ENCODE measurements around the gene HOXD9.

HOXD9 gene

DNA sequence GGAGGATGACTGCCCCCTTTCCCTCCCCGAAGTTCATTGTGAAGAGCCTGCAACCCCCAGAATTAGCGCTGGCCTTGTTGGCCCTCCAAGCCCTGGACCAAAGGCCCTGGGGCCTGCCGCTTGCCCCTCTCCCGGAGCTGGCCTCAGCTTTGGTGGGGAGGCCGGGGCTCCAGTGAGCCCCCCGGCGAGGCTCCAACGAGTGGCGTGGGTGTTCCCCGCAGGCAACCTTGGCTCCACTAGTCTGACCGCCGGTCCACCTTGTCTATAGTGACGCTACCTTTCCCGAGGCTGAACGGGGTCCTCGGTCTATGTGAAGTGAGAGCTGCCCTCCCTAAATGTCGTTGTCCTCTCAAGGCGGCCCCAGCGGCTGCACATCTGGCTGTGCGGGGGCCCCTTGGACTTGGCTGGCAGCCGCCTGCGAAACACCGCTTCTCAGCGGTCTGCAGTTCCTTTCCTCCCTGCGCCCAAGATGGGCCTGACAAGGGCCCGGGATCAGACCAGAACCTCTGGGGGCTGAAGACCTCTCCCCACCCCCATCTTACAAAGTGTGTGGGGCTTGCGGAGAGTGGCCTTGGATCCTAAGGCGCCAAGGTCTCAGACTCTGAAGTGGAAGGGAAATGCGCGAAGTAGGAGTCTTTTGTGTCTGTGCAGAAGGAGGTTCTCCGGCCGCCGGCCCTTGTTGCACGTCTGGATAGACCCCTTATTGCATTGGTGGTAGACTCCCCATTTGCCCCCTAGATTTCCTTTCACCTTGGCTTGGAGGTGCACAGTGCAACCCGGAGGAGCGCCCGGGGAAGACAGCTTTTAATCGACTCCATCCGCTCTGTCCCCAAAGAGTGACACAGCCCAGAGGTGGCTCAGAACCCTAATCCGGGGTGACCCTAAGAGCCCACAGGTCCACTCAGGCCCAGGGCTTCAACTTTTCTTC is 9.9 kb upstream of the HOXD9 start:
- Histone ChIP-seq H3K36me3 (ENCODE audit: control insufficient read depth in 4 of 4, insufficient read depth in 4 of 4, low read length in 3 of 4) (no peaks in the 10 kb centered on the region), H3K27me3 (replicated peaks in 2 of 5; ENCODE audit: control insufficient read depth in 4 of 5, insufficient read depth in 5 of 5, low read length in 4 of 5) (peaks cover 30 to 100% (median 80%) of the 10 kb centered on the region in 5 experiments), H3K4me3 (ENCODE audit: control insufficient read depth in 1 of 7, extremely low read depth in 1 of 7, insufficient read depth in 4 of 7, low read depth in 2 of 7, low read length in 6 of 7) (no peak overlapping the region), H3K4me1 (ENCODE audit: control extremely low read depth in 1 of 4, control insufficient read depth in 4 of 4, insufficient read depth in 4 of 4, low read length in 3 of 4) (peaks cover 0 to 3% (median 0%) of the 10 kb centered on the region in 4 experiments), H3K27ac (ENCODE audit: insufficient read depth in 1 of 2, low read depth in 1 of 2, low read length in 2 of 2, poor library complexity in 1 of 2, severe bottlenecking in 2 of 2) (no peak overlapping the region), H3K9me3 (ENCODE audit: control extremely low read depth in 1 of 5, control insufficient read depth in 4 of 5, insufficient read depth in 2 of 5, low read depth in 1 of 5, low read length in 4 of 5) (peaks cover 0 to 12% (median 0%) of the 10 kb centered on the region in 5 experiments)
- WGBS (ENCODE audit: insufficient coverage): 9% methylated on average over 32 of the region's 40 CpGs
- no peak for DNase-seq
- ChIA-PET CTCF (interaction anchor here (0.8 to 3.6 kb wide), 9 partner anchors 9 to 539 kb away, joined by 3 to 27 read pairs (median 3); partner anchors contain the start of gene HOXD9), POLR2A (no interaction called here)

DNA sequence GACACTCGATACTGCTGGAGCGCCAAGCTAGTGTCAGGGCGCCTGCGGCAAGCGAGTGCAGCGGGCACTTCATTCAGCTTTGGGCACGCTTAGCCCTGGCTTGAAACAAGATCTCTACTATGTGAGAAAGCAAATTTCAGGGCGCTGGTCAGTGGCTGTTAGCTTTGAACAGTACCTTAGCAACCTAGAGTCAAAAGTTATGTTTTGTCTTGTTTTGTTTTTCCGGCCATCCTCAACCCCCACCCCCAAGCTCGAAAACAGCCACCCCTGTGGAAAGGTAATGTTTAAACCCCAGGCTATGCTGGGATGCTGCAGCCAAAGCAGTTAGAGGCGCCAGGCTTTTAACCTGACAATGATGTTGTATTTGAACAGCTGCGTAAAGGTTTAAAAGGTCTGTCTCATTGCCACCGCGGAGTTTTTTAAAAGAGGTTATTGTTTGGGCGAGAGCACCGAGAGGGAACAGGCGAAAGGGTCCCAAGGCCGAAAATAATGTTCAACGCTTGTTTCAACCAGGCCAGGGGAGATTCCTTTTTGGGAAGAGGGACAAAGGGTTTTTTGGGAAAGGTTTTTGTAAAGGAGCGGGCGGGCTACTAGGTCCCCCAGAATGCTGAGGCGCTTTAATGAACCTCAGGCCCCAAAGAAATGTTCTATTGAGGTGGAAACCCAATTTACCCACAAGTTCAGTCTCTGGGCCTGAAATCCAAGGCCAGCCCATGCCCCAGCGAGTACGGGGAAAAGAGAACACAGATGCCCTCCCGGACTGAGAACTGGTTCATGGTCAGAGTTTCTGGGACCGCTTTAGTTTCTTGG is 8.2 kb upstream of the HOXD9 start:
- Histone ChIP-seq H3K9me3 (ENCODE audit: control extremely low read depth in 1 of 5, control insufficient read depth in 4 of 5, insufficient read depth in 2 of 5, low read depth in 1 of 5, low read length in 4 of 5) (peaks cover 0 to 12% (median 0%) of the 10 kb centered on the region in 5 experiments), H3K27ac (ENCODE audit: insufficient read depth in 1 of 2, low read depth in 1 of 2, low read length in 2 of 2, poor library complexity in 1 of 2, severe bottlenecking in 2 of 2) (no peak overlapping the region), H3K27me3 (replicated peaks in 2 of 5; ENCODE audit: control insufficient read depth in 4 of 5, insufficient read depth in 5 of 5, low read length in 4 of 5) (peaks cover 30 to 100% (median 85%) of the 10 kb centered on the region in 5 experiments), H3K4me3 (ENCODE audit: control insufficient read depth in 1 of 7, extremely low read depth in 1 of 7, insufficient read depth in 4 of 7, low read depth in 2 of 7, low read length in 6 of 7) (no peak overlapping the region), H3K4me1 (ENCODE audit: control extremely low read depth in 1 of 4, control insufficient read depth in 4 of 4, insufficient read depth in 4 of 4, low read length in 3 of 4) (no peaks in the 10 kb centered on the region), H3K36me3 (ENCODE audit: control insufficient read depth in 4 of 4, insufficient read depth in 4 of 4, low read length in 3 of 4) (no peaks in the 10 kb centered on the region)
- ChIA-PET POLR2A (interaction anchor here (0.9 kb wide), 1 partner anchor 47 kb away, joined by 3 read pairs; no protein-coding TSS in a partner anchor), CTCF (interaction anchor here (0.7 to 3.1 kb wide), 11 partner anchors 11 to 538 kb away, joined by 3 to 14 read pairs (median 3); partner anchors contain the start of gene HOXD4)
- 9% methylated on average over 22 of the region's 26 CpGs for WGBS (ENCODE audit: insufficient coverage)
- no peak for DNase-seq

DNA sequence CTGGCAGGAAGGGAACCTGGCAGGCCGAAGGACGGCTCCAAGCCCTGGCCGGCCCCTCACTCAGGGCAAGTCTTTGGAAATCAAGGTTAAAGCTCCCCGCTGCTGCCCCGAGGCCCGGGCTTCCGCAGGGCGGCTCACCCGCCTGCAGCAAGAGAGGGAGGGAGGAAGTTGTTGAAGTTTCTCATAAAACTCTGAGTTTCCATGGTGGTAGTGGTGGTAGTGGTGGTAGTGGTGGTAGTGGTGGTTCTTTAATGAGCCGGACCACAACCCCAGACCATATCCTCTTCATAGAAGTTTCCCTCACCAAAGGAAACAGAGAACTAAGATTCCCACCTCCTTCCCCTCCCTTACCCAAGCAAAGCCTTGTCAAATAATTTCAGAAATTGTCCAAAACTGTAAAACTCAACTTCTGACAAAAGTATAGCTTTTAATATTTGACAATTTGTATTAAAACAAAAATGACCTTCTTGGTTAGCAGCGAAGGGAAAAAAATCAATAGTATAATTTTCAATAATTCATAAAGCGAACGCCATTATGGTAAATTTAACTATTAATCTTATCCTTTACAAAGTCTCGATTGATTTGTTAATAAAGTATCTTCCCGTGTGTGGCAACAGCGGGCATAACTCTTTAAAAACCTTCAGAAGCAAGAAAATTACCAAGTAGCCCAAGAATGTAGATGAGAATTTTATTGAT is 7.4 kb upstream of the HOXD9 start:
- no peaks in the 10 kb centered on the region for H3K36me3 ChIP-seq (ENCODE audit: control insufficient read depth in 4 of 4, insufficient read depth in 4 of 4, low read length in 3 of 4)
- ChIA-PET CTCF (interaction anchor here (1.0 to 3.1 kb wide), 6 partner anchors 11 to 537 kb away, joined by 3 to 14 read pairs (median 4); partner anchors contain the start of gene HOXD4), POLR2A (no interaction called here)
- DNase-seq: no peak
- no peak overlapping the region for H3K4me3 ChIP-seq (ENCODE audit: control insufficient read depth in 1 of 7, extremely low read depth in 1 of 7, insufficient read depth in 4 of 7, low read depth in 2 of 7, low read length in 6 of 7)
- H3K4me1 ChIP-seq (ENCODE audit: control extremely low read depth in 1 of 4, control insufficient read depth in 4 of 4, insufficient read depth in 4 of 4, low read length in 3 of 4): no peaks in the 10 kb centered on the region
- H3K9me3 ChIP-seq (ENCODE audit: control extremely low read depth in 1 of 5, control insufficient read depth in 4 of 5, insufficient read depth in 2 of 5, low read depth in 1 of 5, low read length in 4 of 5): peaks cover 0 to 12% (median 0%) of the 10 kb centered on the region in 5 experiments
- H3K27ac ChIP-seq (ENCODE audit: insufficient read depth in 1 of 2, low read depth in 1 of 2, low read length in 2 of 2, poor library complexity in 1 of 2, severe bottlenecking in 2 of 2): no peak overlapping the region
- H3K27me3 ChIP-seq (replicated peaks in 2 of 5; ENCODE audit: control insufficient read depth in 4 of 5, insufficient read depth in 5 of 5, low read length in 4 of 5): peaks cover 24 to 100% (median 83%) of the 10 kb centered on the region in 5 experiments
- WGBS (ENCODE audit: insufficient coverage): 3% methylated on average over 8 of the region's 16 CpGs

DNA sequence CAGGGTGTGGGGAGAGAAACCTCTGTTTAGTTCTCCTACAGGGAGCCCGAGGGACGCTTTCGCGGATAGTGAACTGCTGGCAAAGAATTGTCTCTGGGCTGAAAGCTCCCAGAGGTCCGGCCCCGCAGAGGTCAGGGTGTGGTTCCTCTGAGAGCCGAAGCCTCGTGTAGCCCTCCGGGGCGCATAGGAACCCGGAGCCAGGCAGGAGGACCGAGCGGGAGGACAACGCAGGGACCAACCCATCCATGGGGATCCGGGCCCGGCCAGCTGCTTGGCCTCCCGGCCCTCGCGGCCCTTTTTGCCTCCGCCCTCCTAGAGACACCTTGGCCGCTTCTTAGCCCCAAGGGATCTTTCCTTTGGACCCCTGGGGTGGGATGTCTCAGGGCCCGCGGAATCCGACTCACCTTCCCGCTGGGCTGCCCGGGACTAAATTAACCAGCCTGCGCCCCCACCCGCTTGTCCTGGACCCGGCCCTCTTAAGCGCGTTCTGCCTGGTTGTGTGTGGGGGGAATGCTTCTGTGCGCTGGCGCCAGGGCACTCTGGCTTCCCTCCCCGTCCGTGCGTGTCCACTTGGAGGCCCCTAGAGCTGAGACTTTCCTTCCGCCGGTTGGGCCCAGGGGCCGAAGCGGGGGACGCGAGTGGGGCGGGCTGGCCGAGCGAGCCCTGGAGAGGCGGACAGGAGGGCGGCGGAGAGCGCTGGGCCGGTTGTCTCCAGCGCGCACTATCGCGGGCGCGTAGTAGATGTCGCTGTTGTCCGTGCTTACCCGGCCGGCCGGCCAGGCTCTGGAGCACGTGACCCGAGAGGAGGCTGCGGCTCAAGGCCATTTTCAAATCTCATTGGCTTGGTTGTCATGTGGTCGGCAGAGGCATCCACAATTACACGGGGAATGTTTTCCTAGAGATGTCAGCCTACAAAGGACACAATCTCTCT is 6.4 kb upstream of the HOXD9 start, which contains the start of gene HOXD10:
Gene HOXD10, plus strand, starts transcription at position 896 of the 931 bp plus-strand sequence. CDS start 56 bp downstream, outside the sequence.
- 7% methylated on average over 52 of the region's 66 CpGs for WGBS (ENCODE audit: insufficient coverage)
- Histone ChIP-seq H3K27me3 (replicated peaks in 2 of 5; ENCODE audit: control insufficient read depth in 4 of 5, insufficient read depth in 5 of 5, low read length in 4 of 5) (peaks cover 20 to 100% (median 82%) of the 10 kb centered on the region in 5 experiments), H3K27ac (ENCODE audit: insufficient read depth in 1 of 2, low read depth in 1 of 2, low read length in 2 of 2, poor library complexity in 1 of 2, severe bottlenecking in 2 of 2) (no peak within 1 kb of the TSS), H3K4me3 (ENCODE audit: control insufficient read depth in 1 of 7, extremely low read depth in 1 of 7, insufficient read depth in 4 of 7, low read depth in 2 of 7, low read length in 6 of 7) (no peak within 1 kb of the TSS), H3K36me3 (ENCODE audit: control insufficient read depth in 4 of 4, insufficient read depth in 4 of 4, low read length in 3 of 4) (no peaks in the 10 kb centered on the region), H3K9me3 (ENCODE audit: control extremely low read depth in 1 of 5, control insufficient read depth in 4 of 5, insufficient read depth in 2 of 5, low read depth in 1 of 5, low read length in 4 of 5) (peaks cover 0 to 12% (median 0%) of the 10 kb centered on the region in 5 experiments), H3K4me1 (ENCODE audit: control extremely low read depth in 1 of 4, control insufficient read depth in 4 of 4, insufficient read depth in 4 of 4, low read length in 3 of 4) (no peaks in the 10 kb centered on the region)
- DNase-seq: no peak
- ChIA-PET CTCF (interaction anchor here (1.4 to 1.9 kb wide), 2 partner anchors 18 to 536 kb away, joined by 4 to 5 read pairs; no protein-coding TSS in a partner anchor), POLR2A (no interaction called here)

DNA sequence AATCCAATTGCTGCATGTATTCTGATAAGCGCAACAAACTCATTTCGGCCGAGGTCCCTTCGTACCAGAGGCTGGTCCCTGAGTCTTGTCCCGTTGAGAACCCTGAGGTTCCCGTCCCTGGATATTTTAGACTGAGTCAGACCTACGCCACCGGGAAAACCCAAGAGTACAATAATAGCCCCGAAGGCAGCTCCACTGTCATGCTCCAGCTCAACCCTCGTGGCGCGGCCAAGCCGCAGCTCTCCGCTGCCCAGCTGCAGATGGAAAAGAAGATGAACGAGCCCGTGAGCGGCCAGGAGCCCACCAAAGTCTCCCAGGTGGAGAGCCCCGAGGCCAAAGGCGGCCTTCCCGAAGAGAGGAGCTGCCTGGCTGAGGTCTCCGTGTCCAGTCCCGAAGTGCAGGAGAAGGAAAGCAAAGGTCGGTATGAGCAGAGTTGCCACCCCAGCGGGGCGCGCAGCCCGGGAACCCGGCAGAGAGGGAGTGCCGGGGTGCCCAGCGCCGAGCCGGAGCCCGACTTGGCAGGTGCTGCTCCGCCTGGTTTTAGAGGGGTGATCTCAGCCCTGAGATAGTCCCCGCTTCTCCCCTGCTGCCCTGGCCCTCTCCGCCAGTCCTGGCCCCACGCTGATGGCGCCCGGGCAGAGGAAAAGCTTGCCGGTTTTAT is 5.2 kb upstream of the HOXD9 start:
- peaks cover 0 to 2% (median 2%) of the 10 kb centered on the region in 4 experiments for H3K4me1 ChIP-seq (ENCODE audit: control extremely low read depth in 1 of 4, control insufficient read depth in 4 of 4, insufficient read depth in 4 of 4, low read length in 3 of 4)
- 23% methylated on average over 39 of the region's 40 CpGs for WGBS (ENCODE audit: insufficient coverage)
- DNase-seq: no peak
- ChIA-PET CTCF (interaction anchor here (1.0 to 1.1 kb wide), 3 partner anchors 10 to 516 kb away, joined by 3 to 4 read pairs (median 3); no protein-coding TSS in a partner anchor), POLR2A (no interaction called here)
- H3K27ac ChIP-seq (ENCODE audit: insufficient read depth in 1 of 2, low read depth in 1 of 2, low read length in 2 of 2, poor library complexity in 1 of 2, severe bottlenecking in 2 of 2): no peak overlapping the region
- H3K36me3 ChIP-seq (ENCODE audit: control insufficient read depth in 4 of 4, insufficient read depth in 4 of 4, low read length in 3 of 4): no peaks in the 10 kb centered on the region
- H3K4me3 ChIP-seq (ENCODE audit: control insufficient read depth in 1 of 7, extremely low read depth in 1 of 7, insufficient read depth in 4 of 7, low read depth in 2 of 7, low read length in 6 of 7): no peak overlapping the region
- H3K9me3 ChIP-seq (ENCODE audit: control extremely low read depth in 1 of 5, control insufficient read depth in 4 of 5, insufficient read depth in 2 of 5, low read depth in 1 of 5, low read length in 4 of 5): peaks cover 0 to 12% (median 0%) of the 10 kb centered on the region in 5 experiments
- H3K27me3 ChIP-seq (replicated peaks in 2 of 5; ENCODE audit: control insufficient read depth in 4 of 5, insufficient read depth in 5 of 5, low read length in 4 of 5): peaks cover 19 to 100% (median 78%) of the 10 kb centered on the region in 5 experiments
